A172 (cell line): ENCODE data around the gene TTC23L. TPM values are rescaled to one million over a fixed set of nuclear protein-coding genes. Genes with fewer than 3 reads are reported as not detected.

Source experiments
- DNase-seq: peaks from one replicate; pipeline ENCODE4 v3.0.0-alpha.2; 2015; ENCODE audit warnings: low spot score
- total RNA-seq: library from RNA; depleted of rRNA; stranded (reverse); fragments of >200 nt; shearing (Covaris generic); gene quantifications from 2 replicates; pipeline ENCODE4 v1.2.3, GENCODE V29; 2014

TTC23L gene
- total RNA-seq, 1 experiment from 2014 or later: not detected

- DNase-seq: no peak
These were observed 5.9 kb upstream of the TTC23L start for GRCh38 chr5:34833090-34833489.

- DNase-seq: no peak
These were observed 4.8 kb upstream of the TTC23L start for GRCh38 chr5:34833976-34834793.

- DNase-seq: no peak
These were observed 4.2 kb upstream of the TTC23L start for GRCh38 chr5:34834794-34835089.

GRCh38 chr5:34835664-34836063 is 3.3 kb upstream of the TTC23L start:
- no peak for DNase-seq

GRCh38 chr5:34841816-34842215 is 2.9 kb downstream of the TTC23L start:
- DNase-seq: no peak

- no peak for DNase-seq
These were observed 3.6 kb downstream of the TTC23L start for GRCh38 chr5:34842554-34842953.

GRCh38 chr5:34843497-34843896 is 4.5 kb downstream of the TTC23L start:
- no peak for DNase-seq

- DNase-seq: no peak
These were observed 5.1 kb downstream of the TTC23L start for GRCh38 chr5:34844106-34844505.

GRCh38 chr5:34844999-34845398 is 6.0 kb downstream of the TTC23L start:
- no peak for DNase-seq

- no peak for DNase-seq
These were observed 8.1 kb downstream of the TTC23L start for GRCh38 chr5:34847056-34847455.

GRCh38 chr5:34847552-34847951 is 8.6 kb downstream of the TTC23L start:
- DNase-seq: no peak

GRCh38 chr5:34848230-34848629 is 9.3 kb downstream of the TTC23L start:
- DNase-seq: no peak

- DNase-seq: peak; percentile 25
These were observed 10.3 kb downstream of the TTC23L start for GRCh38 chr5:34849253-34849652.

- DNase-seq: no peak
These were observed 15.7 kb downstream of the TTC23L start for GRCh38 chr5:34854459-34855174.

GRCh38 chr5:34857161-34857560 is 18.2 kb downstream of the TTC23L start:
- no peak for DNase-seq

GRCh38 chr5:34857894-34858293 is 18.9 kb downstream of the TTC23L start:
- DNase-seq: no peak

- DNase-seq: no peak
These were observed 19.8 kb downstream of the TTC23L start for GRCh38 chr5:34858790-34859189.

- DNase-seq: no peak
These were observed 20.3 kb downstream of the TTC23L start for GRCh38 chr5:34859253-34859652.

- no peak for DNase-seq
These were observed 25.0 kb downstream of the TTC23L start for GRCh38 chr5:34863946-34864345.

GRCh38 chr5:34865091-34865490 is 26.1 kb downstream of the TTC23L start:
- no peak for DNase-seq

- no peak for DNase-seq
These were observed 28.1 kb downstream of the TTC23L start for GRCh38 chr5:34866989-34867471.

- no peak for DNase-seq
These were observed 28.7 kb downstream of the TTC23L start for GRCh38 chr5:34867660-34868059.

GRCh38 chr5:34868791-34869190 is 29.8 kb downstream of the TTC23L start:
- DNase-seq: no peak
